HCT116 (cell line): ENCODE results near the gene KSR2.

Experiments used
- FOSL1 ChIP-seq: IDR thresholded peaks from 2 replicates; pipeline ENCODE4 v1.6.1; 2012; ENCODE audit warnings: low read depth
- SIN3A ChIP-seq: IDR thresholded peaks from 2 replicates; pipeline ENCODE4 v1.6.1; 2012; ENCODE audit warnings: low read depth

- no peak for TF ChIP-seq FOSL1
- no peak for TF ChIP-seq SIN3A
Measured at GRCh38 chr12:117761528-117762100, 207.2 kb downstream of the KSR2 start.
